GM12878 (cell line): ENCODE data around the gene C6orf15. TPM values are rescaled to one million over a fixed set of nuclear protein-coding genes. Genes with fewer than 3 reads are reported as not detected.

Experiments used
- ATF7 ChIP-seq: fragments of 450-650 bp; IDR thresholded peaks from 2 replicates; pipeline ENCODE4 v1.6.1; 2016; ENCODE audit warnings: low read depth, mild to moderate bottlenecking
- BACH1 ChIP-seq: fragments of 450-650 bp; IDR thresholded peaks from 2 replicates; pipeline ENCODE4 v1.6.1; 2017; ENCODE audit warnings: mild to moderate bottlenecking, borderline replicate concordance
- BMI1 ChIP-seq: fragments of 450-650 bp; IDR thresholded peaks from 2 replicates; pipeline ENCODE4 v1.6.1; 2016; ENCODE audit warnings: mild to moderate bottlenecking, moderate library complexity, borderline replicate concordance
- CHD4 ChIP-seq: fragments of 200-600 bp; sonication (generic); IDR thresholded peaks from 2 replicates; pipeline ENCODE4 v1.6.1; 2016; ENCODE audit warnings: mild to moderate bottlenecking
- ETV6 ChIP-seq, 2 experiments: fragments of 450-650 bp in 1 of 2; IDR thresholded peaks in 1 of 2; conservative IDR thresholded peaks in 1 of 2; 2 replicates each; pipeline ENCODE4 v1.6.1; 2014; ENCODE audit warnings: antibody characterized with exemption in 1 of 2, borderline replicate concordance in 1 of 2, low read depth in 1 of 2, mild to moderate bottlenecking in 1 of 2, moderate library complexity in 1 of 2
- MLLT1 ChIP-seq: fragments of 450-650 bp; IDR thresholded peaks from 2 replicates; pipeline ENCODE4 v1.6.1; 2016; ENCODE audit warnings: mild to moderate bottlenecking
- RELB ChIP-seq: fragments of 450-650 bp; IDR thresholded peaks from 2 replicates; pipeline ENCODE4 v1.6.1; 2017; ENCODE audit warnings: low read depth, mild to moderate bottlenecking, moderate library complexity
- SMAD1 ChIP-seq: fragments of 450-650 bp; IDR thresholded peaks from 2 replicates; pipeline ENCODE4 v1.6.1; 2018; ENCODE audit warnings: mild to moderate bottlenecking, low read depth; ENCODE audit not compliant: partially characterized antibody
- SREBF1 ChIP-seq: IDR thresholded peaks from 2 replicates; pipeline ENCODE4 v1.6.1; 2012; ENCODE audit warnings: mild to moderate bottlenecking, low read length
- STAT3 ChIP-seq: IDR thresholded peaks from 2 replicates; pipeline ENCODE4 v1.6.1; 2011; ENCODE audit warnings: low read depth, low read length, improper control_type of control experiment
- SUZ12 ChIP-seq: fragments of 200-600 bp; sonication (generic); IDR thresholded peaks from one replicate; pipeline ENCODE4 v1.6.1; 2018; ENCODE audit warnings: antibody characterized with exemption, mild to moderate bottlenecking; ENCODE audit not compliant: unreplicated experiment
- YY1 ChIP-seq: IDR thresholded peaks from 2 replicates; pipeline ENCODE4 v1.6.1; 2011; ENCODE audit warnings: low read depth, mild to moderate bottlenecking, low read length
- ZSCAN29 ChIP-seq: fragments of 450-650 bp; IDR thresholded peaks from 2 replicates; pipeline ENCODE4 v1.6.1; 2017; ENCODE audit warnings: mild to moderate bottlenecking, moderate library complexity
- polyA plus RNA-seq, 11 experiments: library from polyadenylated mRNA; depleted of rRNA in 4 of 11; unstranded in 6 of 11; stranded (reverse) in 5 of 11; fragments of >200 nt; fragmentation: Nextera tagmentation in 4 of 11; fragmentation: Illumina TruSeq in 1 of 11; extraction: Ambion mirVana in 4 of 11; extraction: Trizol in 1 of 11; gene quantifications; 1 replicate in 1 of 11; 2 replicates in 10 of 11; pipeline versions ENCODE4 v1.2.1 to v1.2.3, GENCODE V29; 2011 to 2016; ENCODE audit warnings: inconsistent platforms in 2 of 11, missing spikeins in 2 of 11, low read depth in 1 of 11
- total RNA-seq, 4 experiments: library from RNA; depleted of rRNA in 3 of 4; stranded (reverse); fragments of >200 nt in 3 of 4; fragmentation: Illumina TruSeq in 1 of 4; extraction: Trizol in 1 of 4; gene quantifications; 2 replicates each; pipeline versions ENCODE4 v1.2.1 to v1.2.3, GENCODE V29; 2013 to 2021

The C6orf15 gene
- total and polyA plus RNA-seq, 10 of the 15 experiments (the other 5 are each of a cell fraction or from before 2014, with no cell fraction given), result not detected

GRCh38 chr6:31158140-31158862 lies 45.9 kb upstream of the C6orf15 start, which contains the start of gene TCF19 (continued):
- TF ChIP-seq SREBF1 (0 out of 2 replicates have a peak, but pooled peaks have one; percentile 21), YY1 (no peak), ZSCAN29 (no peak), CHD4 (no peak), STAT3 (no peak), MLLT1 (no peak), ETV6 (conservative IDR thresholded peaks at IDR 0.05 in 1 of 2, IDR thresholded peaks at IDR 0.05 in 1 of 2; ENCODE audit: borderline replicate concordance in 1 of 2, low read depth in 1 of 2) (no peak), ATF7 (0 out of 2 replicates have a peak, but pooled peaks have one; percentile 17), SUZ12 (no peak), BACH1 (no peak), SMAD1 (no peak), RELB (peak; percentile 70), BMI1 (no peak)
